ENCODE data around the gene JMJD1C. TPM values are rescaled to one million over a fixed set of nuclear protein-coding genes. Genes with fewer than 3 reads are reported as not detected.
"Not testable (repeated sequence)": the region's sequence is repeated elsewhere in the genome, so short reads cannot be mapped to it uniquely, and the experiment has no call there.

Gene JMJD1C
- total RNA-seq, 1 experiment from 2014 or later, result 91.9 TPM

- no peak for DNase-seq (ENCODE audit: unreplicated experiment)
- no peaks in the 10 kb centered on the region for H3K9me3 Mint-ChIP-seq (ENCODE audit: unreplicated experiment)
- no peak overlapping the region for H3K27ac Mint-ChIP-seq (ENCODE audit: low read depth, unreplicated experiment)
- H3K4me3 Mint-ChIP-seq (ENCODE audit: unreplicated experiment), result no peak overlapping the region
- peaks cover 40% of the 10 kb centered on the region for H3K4me1 Mint-ChIP-seq (ENCODE audit: insufficient read depth, unreplicated experiment)
- H3K27me3 Mint-ChIP-seq (ENCODE audit: insufficient read depth, unreplicated experiment), result no peaks in the 10 kb centered on the region
- CTCF ChIA-PET, result interaction anchor here (0.5 to 0.6 kb wide), 3 partner anchors 15 to 530 kb away, joined by 3 read pairs; no protein-coding TSS in a partner anchor
- intact Hi-C loops (cut with micrococcal nuclease), result no loop called here
- peaks cover 28% of the 10 kb centered on the region for H3K36me3 Mint-ChIP-seq (ENCODE audit: insufficient read depth, unreplicated experiment)
- no peak for TF ChIP-seq CTCF (IDR thresholded peaks at IDR 0.05; ENCODE audit: unreplicated experiment)
- POLR2A ChIA-PET, result interaction anchor here (0.6 to 4.0 kb wide), 4 partner anchors 20 to 337 kb away, joined by 3 to 19 read pairs (median 4); no protein-coding TSS in a partner anchor
- no TSS peak for BruUV-seq (replicated peaks)
Measured at GRCh38 chr10:63240807-63241206, 225.0 kb downstream of the JMJD1C start.

- Mint-ChIP-seq H3K36me3 (ENCODE audit: insufficient read depth, unreplicated experiment) (peaks cover 15% of the 10 kb centered on the region), H3K4me1 (ENCODE audit: insufficient read depth, unreplicated experiment) (peaks cover 31% of the 10 kb centered on the region), H3K27ac (ENCODE audit: low read depth, unreplicated experiment) (no peak overlapping the region), H3K9me3 (ENCODE audit: unreplicated experiment) (no peaks in the 10 kb centered on the region), H3K27me3 (ENCODE audit: insufficient read depth, unreplicated experiment) (no peaks in the 10 kb centered on the region), H3K4me3 (ENCODE audit: unreplicated experiment) (no peak overlapping the region)
- CTCF ChIA-PET, result no interaction called here
- DNase-seq (ENCODE audit: unreplicated experiment), result no peak
- POLR2A ChIA-PET, result no interaction called here
- no TSS peak for BruUV-seq (replicated peaks)
- no peak for TF ChIP-seq CTCF (IDR thresholded peaks at IDR 0.05; ENCODE audit: unreplicated experiment)
- intact Hi-C loops (cut with micrococcal nuclease), result no loop called here
Measured at GRCh38 chr10:63238501-63238900, 227.3 kb downstream of the JMJD1C start.

- Mint-ChIP-seq H3K27me3 (ENCODE audit: insufficient read depth, unreplicated experiment) (no peaks in the 10 kb centered on the region), H3K27ac (ENCODE audit: low read depth, unreplicated experiment) (peak overlapping the region; percentile 64), H3K9me3 (ENCODE audit: unreplicated experiment) (no peaks in the 10 kb centered on the region), H3K36me3 (ENCODE audit: insufficient read depth, unreplicated experiment) (peaks cover 15% of the 10 kb centered on the region), H3K4me3 (ENCODE audit: unreplicated experiment) (no peak overlapping the region), H3K4me1 (ENCODE audit: insufficient read depth, unreplicated experiment) (peaks cover 31% of the 10 kb centered on the region)
- CTCF ChIA-PET, result no interaction called here
- intact Hi-C loops (cut with micrococcal nuclease), result loop anchor here (2.0 kb wide), 1 partner anchor 29 kb away; no protein-coding TSS in a partner anchor
- no peak for DNase-seq (ENCODE audit: unreplicated experiment)
- POLR2A ChIA-PET, result interaction anchor here (2.3 to 3.8 kb wide), 5 partner anchors 8 to 228 kb away, joined by 10 to 61 read pairs (median 19); partner anchors contain the start of gene JMJD1C
- no peak for TF ChIP-seq CTCF (IDR thresholded peaks at IDR 0.05; ENCODE audit: unreplicated experiment)
- no TSS peak for BruUV-seq (replicated peaks)
Measured at GRCh38 chr10:63237396-63237795, 228.4 kb downstream of the JMJD1C start.

GRCh38 chr10:63236113-63236935 is 229.5 kb downstream of the JMJD1C start:
- Mint-ChIP-seq H3K9me3 (ENCODE audit: unreplicated experiment) (no peaks in the 10 kb centered on the region), H3K27me3 (ENCODE audit: insufficient read depth, unreplicated experiment) (no peaks in the 10 kb centered on the region), H3K4me3 (ENCODE audit: unreplicated experiment) (peak overlapping the region; percentile 19), H3K4me1 (ENCODE audit: insufficient read depth, unreplicated experiment) (peaks cover 24% of the 10 kb centered on the region), H3K36me3 (ENCODE audit: insufficient read depth, unreplicated experiment) (peaks cover 15% of the 10 kb centered on the region), H3K27ac (ENCODE audit: low read depth, unreplicated experiment) (peak overlapping the region; percentile 64)
- POLR2A ChIA-PET, result interaction anchor here (0.6 to 3.8 kb wide), 16 partner anchors 10 to 476 kb away, joined by 3 to 61 read pairs (median 8); partner anchors contain the start of genes JMJD1C and REEP3
- DNase-seq (ENCODE audit: unreplicated experiment), result peak; percentile 85
- TF ChIP-seq CTCF (IDR thresholded peaks at IDR 0.05; ENCODE audit: unreplicated experiment), result no peak
- no TSS peak for BruUV-seq (replicated peaks)
- CTCF ChIA-PET, result interaction anchor here (0.6 kb wide), 3 partner anchors 49 to 397 kb away, joined by 3 to 5 read pairs (median 3); no protein-coding TSS in a partner anchor
- intact Hi-C loops (cut with micrococcal nuclease), result loop anchor here (2.0 kb wide), 1 partner anchor 30 kb away; no protein-coding TSS in a partner anchor

- H3K27me3 Mint-ChIP-seq (ENCODE audit: insufficient read depth, unreplicated experiment); H3K4me3 Mint-ChIP-seq (ENCODE audit: unreplicated experiment); H3K27ac Mint-ChIP-seq (ENCODE audit: low read depth, unreplicated experiment); BruUV-seq (replicated peaks); DNase-seq (ENCODE audit: unreplicated experiment); H3K9me3 Mint-ChIP-seq (ENCODE audit: unreplicated experiment); intact Hi-C loops (cut with micrococcal nuclease): not testable (repeated sequence)
- ChIA-PET POLR2A (interaction anchor here (1.1 to 3.8 kb wide), 15 partner anchors 10 to 477 kb away, joined by 3 to 61 read pairs (median 10); partner anchors contain the start of genes JMJD1C and REEP3), CTCF (interaction anchor here (0.7 kb wide), 1 partner anchor 22 kb away, joined by 4 read pairs; no protein-coding TSS in a partner anchor)
- H3K36me3 Mint-ChIP-seq (ENCODE audit: insufficient read depth, unreplicated experiment), result peaks cover 15% of the 10 kb centered on the region
- peaks cover 14% of the 10 kb centered on the region for H3K4me1 Mint-ChIP-seq (ENCODE audit: insufficient read depth, unreplicated experiment)
Measured at GRCh38 chr10:63235136-63235535, 230.6 kb downstream of the JMJD1C start.

Data from MCF 10A (cell line).